ENCODE results near the gene ZSCAN21.

DNA sequence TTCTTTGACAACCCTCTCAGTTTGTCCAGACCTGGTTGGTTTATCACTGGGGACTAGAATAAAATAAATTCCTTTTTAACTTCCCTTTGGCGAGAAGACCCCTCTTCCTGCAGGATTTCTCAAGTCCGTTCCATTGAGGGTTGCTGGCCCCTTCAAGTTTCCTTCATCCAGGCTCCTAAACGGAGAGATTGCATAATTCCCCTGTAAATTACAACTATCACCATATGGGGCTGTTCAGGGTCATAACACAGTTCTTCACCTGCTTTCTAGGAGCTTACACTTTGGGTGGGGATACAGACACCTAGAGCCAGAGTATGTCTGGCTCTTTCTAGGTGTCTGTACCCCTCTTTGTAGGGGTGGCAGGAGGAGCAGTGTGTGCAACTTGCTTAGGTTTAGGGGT is 35.9 kb downstream of the ZSCAN21 start:
- TF ChIP-seq, protein P1, sequence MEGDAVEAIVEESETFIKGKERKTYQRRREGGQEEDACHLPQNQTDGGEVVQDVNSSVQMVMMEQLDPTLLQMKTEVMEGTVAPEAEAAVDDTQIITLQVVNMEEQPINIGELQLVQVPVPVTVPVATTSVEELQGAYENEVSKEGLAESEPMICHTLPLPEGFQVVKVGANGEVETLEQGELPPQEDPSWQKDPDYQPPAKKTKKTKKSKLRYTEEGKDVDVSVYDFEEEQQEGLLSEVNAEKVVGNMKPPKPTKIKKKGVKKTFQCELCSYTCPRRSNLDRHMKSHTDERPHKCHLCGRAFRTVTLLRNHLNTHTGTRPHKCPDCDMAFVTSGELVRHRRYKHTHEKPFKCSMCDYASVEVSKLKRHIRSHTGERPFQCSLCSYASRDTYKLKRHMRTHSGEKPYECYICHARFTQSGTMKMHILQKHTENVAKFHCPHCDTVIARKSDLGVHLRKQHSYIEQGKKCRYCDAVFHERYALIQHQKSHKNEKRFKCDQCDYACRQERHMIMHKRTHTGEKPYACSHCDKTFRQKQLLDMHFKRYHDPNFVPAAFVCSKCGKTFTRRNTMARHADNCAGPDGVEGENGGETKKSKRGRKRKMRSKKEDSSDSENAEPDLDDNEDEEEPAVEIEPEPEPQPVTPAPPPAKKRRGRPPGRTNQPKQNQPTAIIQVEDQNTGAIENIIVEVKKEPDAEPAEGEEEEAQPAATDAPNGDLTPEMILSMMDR (IDR thresholded peaks at IDR 0.05; ENCODE audit: low read depth, low read length) = no peak
- TF ChIP-seq, protein P2, sequence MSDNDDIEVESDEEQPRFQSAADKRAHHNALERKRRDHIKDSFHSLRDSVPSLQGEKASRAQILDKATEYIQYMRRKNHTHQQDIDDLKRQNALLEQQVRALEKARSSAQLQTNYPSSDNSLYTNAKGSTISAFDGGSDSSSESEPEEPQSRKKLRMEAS (IDR thresholded peaks at IDR 0.05; ENCODE audit: low read depth, low read length) = no peak

Measured in NB4 (cell line).